Endometrium (tissue), 2 donors: Measurements from ENCODE around the gene PAQR7.

Experiments used
- FAIRE-seq: peaks from 2 replicates; lab custom pipeline; 2012; peaks lifted over from hg19 to GRCh38; lab: Jason Lieb, UNC
- donor health status: control.
- donor health status: control.

Gene PAQR7

GRCh38 chr1:25875154-25875855 lies at the start of gene PAQR7:
Gene PAQR7, minus strand, starts transcription at chr1:25875708. Its CDS starts 11,869 bp downstream, at chr1:25863839.
- no peak for FAIRE-seq

- no peak for FAIRE-seq
Observed at GRCh38 chr1:25924454-25924853, 48.9 kb upstream of the PAQR7 start.

- no peak for FAIRE-seq
Observed at GRCh38 chr1:25922971-25923552, 47.6 kb upstream of the PAQR7 start.

- FAIRE-seq = no peak
Observed at GRCh38 chr1:25922056-25922970, 46.8 kb upstream of the PAQR7 start.

- no peak for FAIRE-seq
Observed at GRCh38 chr1:25918615-25919014, 43.1 kb upstream of the PAQR7 start.

GRCh38 chr1:25917996-25918395 lies 42.5 kb upstream of the PAQR7 start:
- FAIRE-seq = no peak

GRCh38 chr1:25916460-25916859 lies 41.0 kb upstream of the PAQR7 start:
- no peak for FAIRE-seq

GRCh38 chr1:25914074-25914995 lies 38.8 kb upstream of the PAQR7 start:
- FAIRE-seq = no peak

- no peak for FAIRE-seq
Observed at GRCh38 chr1:25913206-25913605, 37.7 kb upstream of the PAQR7 start.

GRCh38 chr1:25912076-25912831 lies 36.7 kb upstream of the PAQR7 start:
- no peak for FAIRE-seq

GRCh38 chr1:25911162-25911561 lies 35.7 kb upstream of the PAQR7 start:
- FAIRE-seq = no peak

GRCh38 chr1:25909040-25909439 lies 33.5 kb upstream of the PAQR7 start:
- FAIRE-seq = no peak

- FAIRE-seq = no peak
Observed at GRCh38 chr1:25908161-25908560, 32.7 kb upstream of the PAQR7 start.

GRCh38 chr1:25907601-25908000 lies 32.1 kb upstream of the PAQR7 start:
- FAIRE-seq = no peak

GRCh38 chr1:25906644-25907300 lies 31.3 kb upstream of the PAQR7 start:
- no peak for FAIRE-seq

GRCh38 chr1:25905680-25906643 lies 30.5 kb upstream of the PAQR7 start, which contains the start of gene STMN1:
Gene STMN1, minus strand, starts transcription at chr1:25906419. Its CDS starts 1,743 bp downstream, at chr1:25904676.
- no peak for FAIRE-seq

GRCh38 chr1:25904943-25905679 lies 29.6 kb upstream of the PAQR7 start:
- FAIRE-seq = no peak

- FAIRE-seq = no peak
Observed at GRCh38 chr1:25903986-25904385, 28.5 kb upstream of the PAQR7 start.
